Kidney (tissue), 14 donors: ENCODE data around the gene ITGA3. TPM values are rescaled to one million over a fixed set of nuclear protein-coding genes. Genes with fewer than 3 reads are reported as not detected.

Experiments used
- DNase-seq, 5 donors: peaks; one replicate each; pipeline ENCODE4 v3.0.0-alpha.2; 2013 to 2020
- FAIRE-seq: peaks from 2 replicates; lab custom pipeline; 2012; peaks lifted over from hg19 to GRCh38; lab: Jason Lieb, UNC
- H3K27ac ChIP-seq, 2 donors: one replicate each; pipeline ENCODE4 v1.7.0; 2013; ENCODE audit warnings: low read depth in 2 of 2, low read length in 2 of 2, inconsistent platforms in 1 of 2
- H3K27me3 ChIP-seq: one replicate; pipeline ENCODE4 v1.7.1; 2013; ENCODE audit warnings: low read length, inconsistent platforms; ENCODE audit not compliant: control insufficient read depth, insufficient read depth
- H3K36me3 ChIP-seq, 3 donors: one replicate each; pipeline versions ENCODE4 v1.7.0 to v1.7.1; 2013; ENCODE audit warnings: low read length in 3 of 3, control low read depth in 1 of 3, inconsistent platforms in 1 of 3; ENCODE audit not compliant: insufficient read depth in 3 of 3, control insufficient read depth in 2 of 3
- H3K4me1 ChIP-seq, 3 donors: one replicate each; pipeline versions ENCODE4 v1.7.0 to v1.7.1; 2013; ENCODE audit warnings: low read length in 3 of 3, inconsistent platforms in 1 of 3, low read depth in 1 of 3; ENCODE audit not compliant: control insufficient read depth in 2 of 3, insufficient read depth in 2 of 3
- H3K4me3 ChIP-seq, 3 donors: one replicate each; pipeline versions ENCODE4 v1.7.0 to v1.8.1; 2013; ENCODE audit warnings: low read length in 3 of 3, control low read depth in 1 of 3, inconsistent platforms in 1 of 3
- H3K9ac ChIP-seq, 3 donors: one replicate each; pipeline versions ENCODE4 v1.7.0 to v1.7.1; 2013; ENCODE audit warnings: low read length in 3 of 3, control low read depth in 1 of 3, inconsistent platforms in 1 of 3
- H3K9me3 ChIP-seq, 3 donors: one replicate each; pipeline versions ENCODE4 v1.7.0 to v1.7.1; 2013; ENCODE audit warnings: low read length in 3 of 3, control low read depth in 1 of 3, inconsistent platforms in 1 of 3; ENCODE audit not compliant: control insufficient read depth in 2 of 3, insufficient read depth in 1 of 3
- CTCF ChIP-seq: IDR thresholded peaks from 3 replicates; pipeline ENCODE4 v1.5.1; 2012; ENCODE audit warnings: mild to moderate bottlenecking, moderate library complexity, borderline replicate concordance; ENCODE audit not compliant: insufficient read depth; ENCODE audit errors: extremely low read depth
- intact Hi-C: fragments of 100-400 bp; cut with DNase I; formaldehyde crosslinking; loops from one replicate; pipeline ENCODE4 v1.11.1; 2022
- polyA plus RNA-seq: library from polyadenylated mRNA; stranded (reverse); fragments of 350-450 nt; fragmentation: Illumina TruSeq; extraction: RNeasy Lipid Tissue Mini Kit (QIAGEN cat#74804); gene quantifications from one replicate; pipeline ENCODE4 v1.2.3, GENCODE V29; 2014; ENCODE audit warnings: low read depth, low replicate concordance; ENCODE audit not compliant: insufficient read depth
- total RNA-seq: library from RNA; stranded (reverse); fragmentation: NEBNext Ultra II Directional; extraction: Animal tissue kit (Norgen Biotek cat#: 25700); gene quantifications from one replicate; pipeline ENCODE4 v1.2.1, GENCODE V29; 2021
- donor health status: control.
- donor health status: control.
- donor health status: control.
- donor health status: control.
- donor health status: control.
- donor health status: DM: yes; HTN: yes; CAD: no.
- donor health status: Normal renal cell carcinoma (clear cell type).

ITGA3 gene
- total and polyA plus RNA-seq, 2 donors from 2014 or later: 117 to 367 TPM

- FAIRE-seq (no peak), DNase-seq (no peak)
- no peak overlapping the region for H3K4me3 ChIP-seq
- H3K27me3 ChIP-seq: no peaks in the 10 kb centered on the region
- no peaks in the 10 kb centered on the region for H3K9me3 ChIP-seq
- no peak for TF ChIP-seq CTCF
- H3K9ac ChIP-seq: no peak overlapping the region
- intact Hi-C loops: no loop called here
- no peak overlapping the region for H3K27ac ChIP-seq
- peaks cover 0 to 18% (median 10%) of the 10 kb centered on the region in 3 donors for H3K4me1 ChIP-seq
- no peaks in the 10 kb centered on the region for H3K36me3 ChIP-seq
Observed at GRCh38 chr17:50035421-50035879, 20.5 kb upstream of the ITGA3 start.

- FAIRE-seq: no peak
- Histone ChIP-seq H3K4me1 (peaks cover 0 to 18% (median 10%) of the 10 kb centered on the region in 3 donors), H3K9ac (no peak overlapping the region), H3K27me3 (no peaks in the 10 kb centered on the region), H3K9me3 (no peaks in the 10 kb centered on the region), H3K4me3 (no peak overlapping the region), H3K27ac (no peak overlapping the region), H3K36me3 (no peaks in the 10 kb centered on the region)
- intact Hi-C loops: no loop called here
- no peak for DNase-seq
- no peak for TF ChIP-seq CTCF
Observed at GRCh38 chr17:50035945-50036344, 20.0 kb upstream of the ITGA3 start.

- Histone ChIP-seq H3K4me1 (peaks cover 0 to 18% (median 10%) of the 10 kb centered on the region in 3 donors), H3K4me3 (no peak overlapping the region), H3K36me3 (no peaks in the 10 kb centered on the region), H3K27me3 (no peaks in the 10 kb centered on the region), H3K9ac (no peak overlapping the region), H3K9me3 (no peaks in the 10 kb centered on the region), H3K27ac (peak overlapping the region in 1 of 2 donors; percentile 41)
- intact Hi-C loops: no loop called here
- no peak for TF ChIP-seq CTCF
- DNase-seq: no peak
- no peak for FAIRE-seq
Observed at GRCh38 chr17:50036455-50037261, 19.3 kb upstream of the ITGA3 start.
